HG03103 (cell line): ENCODE results near the gene HSD3B1.
"Not testable (repeated sequence)": the region's sequence is repeated elsewhere in the genome, so short reads cannot be mapped to it uniquely, and the experiment has no call there.

ENCODE experiments used
- ATAC-seq: cut with Tn5 transposase; IDR thresholded peaks from one replicate; pipeline ENCODE4 v1.9.1; 2021; ENCODE audit warnings: low read depth; ENCODE audit not compliant: unreplicated experiment

Gene HSD3B1

DNA sequence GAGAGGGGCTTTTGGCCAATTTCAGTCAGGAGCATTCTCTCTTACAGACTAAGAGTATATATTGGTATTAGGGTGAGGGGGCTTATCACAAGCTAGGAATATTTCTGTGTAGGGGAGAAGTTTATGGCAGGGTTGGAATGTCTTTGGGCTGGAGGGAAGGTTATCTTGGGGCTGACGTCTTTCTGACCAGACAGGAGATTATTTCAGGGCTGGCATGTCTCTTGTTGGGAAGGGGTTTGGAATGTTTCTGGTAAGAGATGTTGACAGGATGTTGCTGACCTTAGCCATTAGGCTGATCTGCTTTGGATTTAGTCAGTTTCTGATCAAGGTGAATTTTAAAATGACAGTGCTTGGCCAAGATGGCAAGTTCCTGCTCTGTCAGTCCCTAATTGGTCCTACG is 17.8 kb upstream of the HSD3B1 start:
- no peak for ATAC-seq

DNA sequence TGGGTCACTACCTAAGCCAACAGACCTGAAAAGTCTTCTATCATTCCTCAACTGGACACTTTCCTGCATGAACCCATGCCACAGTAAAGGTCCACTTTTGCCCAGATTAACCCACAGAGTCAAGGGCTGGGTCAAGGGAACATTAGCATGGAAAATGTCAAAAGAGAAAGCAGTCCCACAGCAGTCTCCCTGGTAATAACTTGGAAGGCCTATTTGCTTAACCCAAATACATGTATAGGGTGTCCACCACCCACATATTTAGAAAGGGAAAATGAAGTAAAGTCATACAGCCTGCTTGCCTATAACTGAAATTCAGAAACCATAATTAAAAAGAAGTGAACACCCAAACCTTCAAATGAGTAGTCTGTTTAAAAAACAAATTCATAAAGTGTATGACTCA is 16.1 kb upstream of the HSD3B1 start:
- ATAC-seq: no peak

DNA sequence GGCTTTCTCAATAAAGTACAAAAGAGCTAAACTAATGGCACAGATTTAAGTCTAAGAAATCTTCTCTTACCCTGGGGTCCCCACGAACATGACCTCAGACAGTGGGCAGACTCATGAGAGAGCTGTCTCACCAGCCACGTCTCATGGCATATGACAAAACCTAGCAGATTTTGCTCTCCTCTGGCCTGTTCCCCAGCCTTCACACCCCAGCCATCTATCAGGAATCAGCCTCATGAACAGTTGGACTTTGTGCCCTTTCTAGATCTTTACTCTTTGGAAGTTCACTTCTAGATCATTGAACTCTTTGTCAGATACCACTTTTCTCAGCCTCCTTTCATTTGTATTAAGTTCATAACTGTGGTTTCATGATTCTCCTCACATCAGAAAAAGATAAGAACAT is 14.2 kb upstream of the HSD3B1 start:
- no peak for ATAC-seq

DNA sequence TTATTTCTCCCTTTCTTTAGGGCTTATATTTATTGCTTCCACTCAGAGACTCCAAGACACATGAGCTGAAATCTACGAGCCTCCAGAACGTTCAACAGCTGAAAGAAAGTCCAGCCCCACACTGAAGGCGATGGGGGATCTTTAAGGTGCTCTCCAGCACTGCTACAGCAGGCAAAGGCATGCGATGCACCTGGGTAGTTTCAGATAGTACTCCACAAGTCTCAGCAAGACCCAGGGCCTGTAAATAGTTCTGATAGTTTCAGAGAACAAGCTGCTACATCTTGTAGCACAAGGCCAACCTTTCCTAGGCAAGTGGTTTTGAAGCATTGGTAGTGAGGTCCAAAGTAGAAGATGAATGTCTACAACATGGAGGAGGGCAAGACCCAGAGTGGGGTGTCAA is 2.2 kb upstream of the HSD3B1 start:
- no peak for ATAC-seq

DNA sequence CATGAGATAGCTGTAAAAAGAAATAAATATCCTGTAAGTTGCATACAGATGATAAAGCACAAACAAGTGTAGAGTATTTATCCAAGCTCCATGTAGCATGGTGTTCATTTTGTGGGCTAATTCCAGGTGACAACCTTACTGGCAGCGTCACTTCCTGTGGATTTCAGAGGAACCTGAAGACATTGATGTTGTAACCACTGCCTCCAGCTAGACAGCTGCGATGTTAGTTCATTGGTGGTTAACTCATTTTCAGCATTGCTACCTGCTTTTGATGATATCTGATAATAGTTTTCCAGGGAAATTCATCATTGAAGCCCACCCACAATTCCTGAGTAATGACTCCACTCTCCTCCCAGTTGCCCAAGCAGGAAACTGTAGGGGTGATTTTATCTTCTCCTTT is 3.0 kb downstream of the HSD3B1 start:
- no peak for ATAC-seq

DNA sequence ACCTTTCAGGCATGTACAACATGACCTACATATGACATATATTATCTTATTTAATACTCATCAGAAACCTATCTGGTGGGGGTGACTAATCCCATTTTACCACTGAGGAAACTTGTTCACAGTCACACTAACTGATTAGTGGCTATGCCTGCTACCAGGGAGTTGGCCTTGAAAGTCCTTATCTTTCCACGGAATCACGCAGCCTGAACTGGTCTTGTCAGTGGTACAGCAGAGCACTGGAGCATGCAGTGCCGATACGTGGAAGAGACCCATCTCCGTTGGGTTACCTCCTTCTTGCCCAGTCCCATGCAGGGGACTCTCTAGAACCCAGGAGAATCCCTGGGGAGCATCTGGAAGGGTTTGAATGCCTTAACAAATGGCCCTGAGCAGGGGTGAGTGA is 8.2 kb downstream of the HSD3B1 start:
- ATAC-seq: no peak

DNA sequence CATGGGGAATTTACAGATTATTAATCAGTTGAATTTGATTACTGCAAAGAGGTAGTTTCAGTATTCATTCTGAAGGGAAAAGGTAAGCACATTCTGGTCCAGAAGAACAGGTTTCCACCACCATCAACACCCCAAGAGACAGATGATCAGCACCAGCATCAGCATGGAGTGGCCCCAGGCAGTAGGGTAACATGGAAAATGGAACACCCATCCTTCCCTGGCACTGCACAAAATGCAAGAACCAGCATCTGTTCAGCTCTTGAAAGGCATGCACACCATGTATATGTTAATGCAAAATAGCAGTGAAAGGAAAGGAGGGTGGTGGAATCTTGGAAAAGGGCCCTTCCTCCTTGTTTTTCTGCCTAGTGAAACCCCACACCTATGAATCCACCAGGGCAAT is 9.2 kb downstream of the HSD3B1 start:
- ATAC-seq: no peak

DNA sequence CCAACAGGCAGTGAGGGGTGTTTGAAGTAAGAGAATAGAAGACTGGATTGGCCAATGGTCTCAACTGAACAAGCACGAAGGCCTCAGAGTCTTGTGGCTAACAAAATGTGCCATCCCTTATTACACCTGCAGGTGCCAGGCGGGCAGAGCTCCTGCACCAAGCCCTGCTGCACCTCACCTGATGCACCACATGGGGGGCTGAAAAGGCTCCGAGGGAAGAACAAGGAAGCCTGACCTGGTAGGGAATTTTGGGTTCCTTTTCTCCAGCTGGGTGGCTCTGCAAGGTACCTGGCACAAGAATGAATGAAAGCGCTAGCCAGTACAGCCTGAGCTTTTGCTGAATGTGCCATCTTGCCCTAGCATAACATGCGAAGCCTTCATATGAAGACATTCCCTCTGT is 9.7 kb downstream of the HSD3B1 start:
- no peak for ATAC-seq

DNA sequence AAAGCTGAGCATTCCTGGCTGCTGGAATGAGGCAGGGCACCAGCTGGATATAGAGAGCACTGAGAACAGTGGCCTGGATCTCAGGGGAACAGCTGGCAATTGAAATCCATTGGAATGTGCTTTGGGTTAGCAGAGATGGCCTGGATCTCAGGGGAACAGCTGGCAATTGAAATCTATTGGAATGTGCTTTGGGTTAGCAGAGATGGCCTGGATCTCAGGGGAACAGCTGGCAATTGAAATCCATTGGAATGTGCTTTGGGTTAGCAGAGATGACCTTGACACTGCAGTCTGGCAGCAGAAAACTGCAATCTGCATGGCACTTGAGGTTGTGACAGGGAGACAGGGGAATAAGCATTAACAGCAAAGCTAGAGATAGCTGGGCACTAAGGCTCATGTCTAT is 10.7 kb downstream of the HSD3B1 start:
- not testable (repeated sequence) for ATAC-seq

DNA sequence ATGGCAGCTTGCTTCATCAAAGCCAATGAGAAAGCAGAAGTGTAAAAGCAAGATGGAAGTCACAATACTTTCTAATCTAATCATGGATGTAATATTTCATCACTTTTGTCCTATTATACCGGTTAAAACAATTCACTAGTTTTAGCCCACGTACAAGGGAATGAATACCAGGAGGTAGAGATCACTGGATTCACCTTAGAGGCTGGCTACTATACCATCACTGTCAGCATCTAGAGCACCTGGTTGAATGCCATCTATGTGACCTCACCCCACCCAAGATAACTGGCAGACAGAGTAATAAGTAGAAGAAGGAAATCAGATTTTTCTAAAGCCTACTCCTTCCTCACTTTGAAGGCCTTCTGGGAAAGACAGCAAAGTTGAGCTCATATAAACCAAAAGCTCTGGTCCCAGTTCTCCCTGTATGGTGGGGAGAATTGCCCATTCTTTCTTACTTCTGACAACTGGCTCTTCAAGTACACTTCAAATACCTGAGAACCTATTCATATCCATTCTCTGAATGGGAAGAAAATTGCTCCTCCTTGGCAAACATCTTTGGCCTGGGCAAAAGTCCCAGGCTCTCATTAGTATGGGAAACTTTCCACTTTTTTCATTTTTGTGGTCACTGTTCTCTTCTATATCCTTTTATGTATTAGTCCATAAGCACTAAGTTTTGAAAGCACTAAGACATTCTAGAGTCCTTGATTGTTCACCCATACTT is 24.8 kb downstream of the HSD3B1 start:
- ATAC-seq: no peak

DNA sequence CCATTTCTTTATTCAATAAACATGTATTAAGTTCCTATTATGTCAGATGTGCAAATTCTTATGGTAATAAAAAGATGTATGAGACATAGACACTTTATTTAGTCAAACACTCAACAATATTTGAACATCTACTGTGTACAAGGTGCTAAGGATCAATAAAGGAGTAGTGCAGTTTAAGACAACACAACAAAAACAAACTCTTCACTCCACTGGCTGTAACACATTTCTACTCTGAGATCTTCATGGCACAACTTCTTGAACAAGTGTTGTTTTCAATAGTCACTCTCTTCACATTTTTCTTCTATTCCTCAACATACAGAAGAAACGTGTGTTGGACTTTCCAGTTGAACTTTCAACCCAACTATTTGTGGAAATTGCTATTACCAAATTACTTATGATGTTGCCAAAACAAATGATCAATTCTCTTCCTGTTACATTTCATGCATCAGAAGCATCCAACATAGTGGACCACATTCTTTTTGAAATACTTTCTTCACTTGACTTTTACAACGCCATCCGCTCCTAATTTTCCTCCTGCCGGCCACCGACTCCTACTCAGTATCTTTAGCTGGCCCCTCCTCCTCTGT is 25.4 kb downstream of the HSD3B1 start:
- ATAC-seq: no peak

DNA sequence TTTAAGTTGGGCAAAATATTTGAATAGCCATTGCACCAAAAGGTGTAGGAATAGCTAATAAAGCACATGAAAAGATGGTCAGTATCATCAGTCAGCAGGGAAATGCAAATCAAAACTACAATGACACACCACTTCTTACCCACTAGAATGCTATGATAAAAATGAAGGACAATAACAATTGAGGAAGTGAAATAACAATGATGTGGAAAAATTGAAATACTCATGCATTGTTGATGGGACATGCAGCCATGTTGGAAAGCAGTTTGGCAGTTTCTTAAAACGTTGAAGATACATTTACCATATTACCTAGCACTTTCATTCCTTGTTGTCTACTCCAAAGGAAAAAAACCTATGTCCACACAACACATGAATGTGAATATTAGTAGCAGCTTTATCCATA is 28.4 kb downstream of the HSD3B1 start:
- no peak for ATAC-seq

DNA sequence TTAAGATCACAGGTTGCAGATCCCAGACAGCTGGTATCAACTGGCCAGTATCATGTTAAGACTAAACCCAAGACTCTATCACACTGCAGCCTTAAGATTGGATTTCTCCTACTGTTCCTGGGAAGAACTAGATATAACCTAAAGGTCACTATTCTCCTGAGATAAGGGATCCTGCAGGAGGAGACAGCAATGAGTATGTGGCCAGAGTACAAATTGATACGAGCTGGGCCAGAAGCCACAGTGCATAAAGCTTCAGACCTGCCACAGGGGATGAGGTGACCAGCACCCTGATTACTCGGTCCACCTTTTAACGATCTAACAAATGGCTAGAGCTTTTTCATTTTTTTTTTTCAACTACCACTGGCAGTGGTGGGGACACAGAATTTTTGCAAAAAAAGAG is 31.0 kb downstream of the HSD3B1 start:
- no peak for ATAC-seq

DNA sequence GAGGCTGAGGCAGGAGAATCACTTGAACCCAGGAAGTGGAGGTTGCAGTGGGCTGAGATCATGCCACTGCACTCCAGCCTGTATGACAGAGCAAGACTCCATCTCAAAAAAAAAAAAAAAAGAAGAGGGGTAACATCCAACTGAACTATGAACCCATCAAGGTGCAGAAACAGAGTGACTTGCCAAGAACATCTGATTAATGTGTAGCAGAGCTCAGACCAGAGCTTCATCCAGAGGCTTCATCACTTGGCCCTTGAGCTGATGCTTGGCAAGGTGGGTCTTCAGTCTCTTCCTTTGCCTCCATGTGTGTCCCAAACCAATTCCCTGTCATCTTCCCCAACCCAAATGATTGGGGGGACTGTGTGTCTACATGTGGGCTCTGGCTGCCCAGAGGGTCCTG is 32.6 kb downstream of the HSD3B1 start:
- ATAC-seq: no peak

DNA sequence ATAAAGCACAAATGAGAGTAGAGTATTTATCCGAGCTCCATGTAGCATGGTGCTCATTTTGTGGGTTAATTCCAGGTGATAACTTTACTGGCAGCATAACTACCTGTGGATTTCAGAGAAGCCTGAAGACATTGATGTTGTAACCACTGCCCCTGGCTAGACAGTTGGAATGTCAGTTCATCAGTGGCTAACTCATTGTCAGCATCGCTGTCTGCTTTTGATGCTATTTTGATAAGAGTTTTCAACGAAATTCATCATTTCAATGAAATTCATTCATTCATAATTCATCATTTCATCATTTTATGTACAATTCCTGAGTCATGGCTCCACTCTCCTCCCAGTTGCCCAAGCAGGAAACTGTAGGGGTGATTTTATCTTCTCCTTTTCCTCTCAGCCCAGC is 34.4 kb downstream of the HSD3B1 start:
- no peak for ATAC-seq

DNA sequence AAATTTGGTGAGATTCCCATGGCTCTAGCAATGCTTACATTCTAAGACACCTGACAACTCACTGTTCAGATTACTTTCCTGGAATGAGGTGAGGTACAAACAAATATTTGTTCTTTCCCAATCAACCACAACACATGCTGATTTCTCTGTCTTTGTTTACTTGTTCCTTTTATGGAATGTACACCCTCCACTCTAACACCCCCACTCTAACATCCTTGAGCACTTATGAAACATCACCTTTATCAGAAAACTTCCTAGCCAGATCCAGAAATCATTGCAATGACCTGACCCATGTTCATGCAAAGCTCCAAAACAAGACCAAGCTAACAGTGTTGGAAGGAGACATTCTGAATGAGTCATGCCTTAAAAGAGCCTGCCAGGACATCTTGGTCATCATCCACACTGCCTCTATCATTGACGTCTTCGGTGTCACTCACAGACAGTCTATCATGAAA is 35.5 kb downstream of the HSD3B1 start:
- no peak for ATAC-seq

DNA sequence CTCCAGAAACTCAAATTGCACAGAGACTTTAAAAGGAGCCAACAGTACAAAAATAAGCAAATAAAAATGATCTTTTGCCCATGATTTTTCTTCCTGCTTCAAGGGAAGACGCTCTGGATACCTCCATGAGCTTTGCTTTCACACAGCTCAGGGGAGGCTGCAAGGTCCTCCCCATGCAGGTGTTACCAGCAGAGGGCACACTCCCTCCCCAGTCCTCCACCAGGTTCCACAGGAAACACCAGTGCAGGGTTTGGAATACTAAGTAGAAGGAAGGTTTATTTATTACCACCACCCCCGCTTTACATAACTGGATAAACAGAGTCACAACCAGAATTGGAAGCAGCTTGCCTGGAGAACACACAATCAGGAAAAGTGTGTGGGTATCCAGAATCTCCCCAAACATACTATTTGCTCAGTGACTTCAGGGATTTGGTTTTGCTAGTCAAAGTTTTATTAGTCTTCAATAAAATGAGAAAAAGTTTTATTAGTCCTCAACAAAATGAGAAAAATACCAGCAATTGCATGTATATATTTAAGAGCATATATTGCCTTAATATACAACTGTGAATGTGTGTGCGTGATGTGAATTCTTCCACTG is 37.3 kb downstream of the HSD3B1 start:
- ATAC-seq: no peak

DNA sequence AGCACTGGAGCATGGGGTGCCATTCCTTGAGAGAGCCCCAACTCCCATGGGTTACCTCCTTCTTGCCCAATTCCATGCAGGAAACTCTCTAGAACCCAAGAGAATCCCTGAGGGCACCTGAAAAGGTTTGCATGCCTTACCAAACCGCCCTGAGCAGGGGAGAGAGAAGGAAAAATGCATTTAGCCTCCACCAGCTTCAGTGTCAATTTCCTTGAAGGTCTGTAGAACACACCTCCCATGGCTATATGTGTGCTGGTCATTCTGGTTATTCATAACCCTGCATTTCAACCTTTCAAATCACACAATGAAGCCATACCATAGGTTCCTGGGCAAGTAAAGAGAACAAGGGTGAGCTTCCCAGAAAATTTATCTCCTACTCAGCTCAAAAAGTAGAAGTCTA is 39.6 kb downstream of the HSD3B1 start:
- ATAC-seq: no peak

DNA sequence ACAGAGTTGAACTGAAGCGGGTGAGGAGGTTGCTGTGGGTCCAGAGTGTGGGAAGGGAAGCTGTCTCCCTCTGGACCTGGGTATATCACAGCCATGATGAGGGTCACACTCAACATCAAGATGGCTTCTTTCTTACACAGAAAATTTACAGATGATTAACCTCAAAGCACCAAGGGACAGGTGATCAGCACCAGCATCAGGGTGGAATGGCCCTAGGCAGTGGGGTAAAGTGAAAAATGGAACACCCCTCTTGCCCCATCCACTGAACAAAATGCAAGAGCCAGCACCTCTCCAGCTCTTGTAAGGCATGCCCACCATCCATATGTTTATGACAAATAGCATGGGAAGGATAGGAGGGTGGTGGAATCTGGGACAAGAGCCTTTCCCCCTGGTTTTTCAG is 40.3 kb downstream of the HSD3B1 start:
- no peak for ATAC-seq

DNA sequence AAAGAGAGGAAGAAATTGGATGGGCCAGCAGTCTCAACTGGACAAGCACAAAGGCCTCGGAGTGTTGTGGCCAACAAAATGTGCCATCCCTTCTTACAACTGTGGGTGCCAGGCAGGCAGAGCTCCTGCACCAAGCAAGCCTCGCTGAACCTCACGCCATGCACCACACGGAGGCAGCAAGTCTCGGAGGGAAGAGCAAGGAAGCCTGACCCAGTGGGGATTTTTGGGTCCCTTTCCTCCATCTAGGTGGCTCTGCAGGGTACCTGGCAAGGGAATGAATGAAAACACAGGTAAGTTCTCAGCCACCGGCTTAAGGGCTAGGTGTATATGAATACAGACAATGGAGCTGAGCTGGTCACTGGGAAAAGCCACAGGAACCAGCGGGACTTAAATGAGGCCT is 40.8 kb downstream of the HSD3B1 start:
- no peak for ATAC-seq

DNA sequence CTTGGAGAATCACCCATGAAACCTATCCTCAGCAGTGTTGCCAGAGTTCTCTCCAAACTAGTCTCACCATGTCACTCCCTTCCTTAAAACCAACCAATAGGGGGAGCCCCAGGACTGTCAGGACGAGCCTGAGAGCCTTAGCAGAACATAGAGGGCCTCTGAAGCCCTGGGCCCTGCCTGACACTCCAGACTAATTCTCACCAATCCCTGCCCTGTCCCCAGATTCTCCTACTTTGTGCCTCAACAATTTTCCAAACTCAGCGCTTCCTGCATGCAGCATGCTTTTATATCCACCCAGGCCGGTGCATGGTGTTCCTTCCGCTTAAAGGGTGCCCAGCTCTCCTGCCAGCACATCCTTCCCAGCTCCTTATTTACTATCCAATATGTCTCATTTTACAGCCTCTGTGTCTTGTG is 42.7 kb downstream of the HSD3B1 start:
- peak; percentile 69 for ATAC-seq

DNA sequence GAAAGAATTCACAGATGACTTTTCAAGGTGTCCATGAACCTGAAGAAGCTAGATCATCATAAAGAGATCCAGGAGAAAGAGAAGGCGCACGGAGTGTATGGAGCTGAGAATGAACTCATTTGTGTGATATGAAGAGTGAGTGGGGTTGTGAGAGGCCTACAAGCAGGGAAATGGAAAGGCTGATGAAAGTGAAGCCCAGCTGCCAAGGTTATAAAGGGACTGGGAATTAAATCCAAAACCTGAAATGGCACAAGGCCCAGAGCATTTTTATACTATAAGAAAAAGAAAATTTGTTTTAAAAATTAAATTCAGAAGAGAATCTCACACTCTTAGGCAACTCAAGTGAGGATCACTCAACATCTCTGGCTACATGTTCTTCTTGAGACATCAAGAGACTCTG is 43.4 kb downstream of the HSD3B1 start:
- ATAC-seq: no peak
